Esophagus muscularis mucosa (tissue), 4 donors: ENCODE measurements around the gene PAXIP1. TPM values are rescaled to one million over a fixed set of nuclear protein-coding genes. Genes with fewer than 3 reads are reported as not detected.
A peak's percentile ranks its signal among the peaks of the same experiment; 100 is the strongest.
"Not testable (repeated sequence)": the region's sequence is repeated elsewhere in the genome, so short reads cannot be mapped to it uniquely, and the experiment has no call there.

Experiments used
- DNase-seq: peaks from one replicate; pipeline ENCODE4 v3.0.0-alpha.2; 2017; ENCODE audit errors: extremely low spot score
- H3K27ac ChIP-seq, 4 donors: fragments of 200-600 bp; sonication (generic); replicated peaks in 1 of 4; 1 replicate in 3 of 4; 2 replicates in 1 of 4; pipeline ENCODE4 v1.5.1; 2016 to 2019; ENCODE audit warnings: mild to moderate bottlenecking in 1 of 4
- H3K27me3 ChIP-seq, 4 donors: fragments of 200-600 bp; sonication (generic); one replicate each; pipeline versions ENCODE4 v1.5.1 to v1.6.0; 2016 to 2019
- H3K36me3 ChIP-seq, 4 donors: fragments of 200-600 bp; sonication (generic); one replicate each; pipeline ENCODE4 v1.5.1; 2016 to 2019
- H3K4me1 ChIP-seq, 4 donors: fragments of 200-600 bp; sonication (generic); one replicate each; pipeline ENCODE4 v1.5.1; 2016 to 2019
- H3K4me3 ChIP-seq, 4 donors: fragments of 200-600 bp; sonication (generic); 1 replicate in 2 of 4; 2 replicates in 2 of 4; pipeline ENCODE4 v1.5.1; 2016 to 2019; ENCODE audit warnings: mild to moderate bottlenecking in 4 of 4, moderate library complexity in 1 of 4
- H3K9me3 ChIP-seq, 4 donors: fragments of 200-600 bp; sonication (generic); 1 replicate in 3 of 4; 2 replicates in 1 of 4; pipeline ENCODE4 v1.5.1; 2016 to 2019
- CTCF ChIP-seq, 3 experiments: fragments of 200-600 bp in 2 of 3; fragments of 450-650 bp in 1 of 3; sonication (generic) in 2 of 3; IDR thresholded peaks; one replicate each; pipeline ENCODE4 v1.5.1; 2017 to 2019; ENCODE audit warnings: antibody characterized with exemption in 3 of 3, mild to moderate bottlenecking in 2 of 3, moderate library complexity in 1 of 3
- EP300 ChIP-seq: sonication (generic); formaldehyde crosslinking; IDR thresholded peaks from one replicate; pipeline ENCODE4 v1.6.1; 2017; ENCODE audit warnings: antibody characterized with exemption
- POLR2A ChIP-seq: fragments of 450-650 bp; IDR thresholded peaks from one replicate; pipeline ENCODE4 v1.6.1; 2017; ENCODE audit warnings: antibody characterized with exemption, moderate library complexity, mild to moderate bottlenecking, low read depth
- POLR2AphosphoS5 ChIP-seq, 2 donors: sonication (generic); formaldehyde crosslinking; IDR thresholded peaks; one replicate each; pipeline ENCODE4 v1.6.1; 2017; ENCODE audit warnings: antibody characterized with exemption in 2 of 2
- WGBS: methylation state at CpG from one replicate; pipeline ENCODE4 v1.1.5; 2018; 5-methylcytosine and 5-hydroxymethylcytosine counted together
- intact Hi-C: fragments of 100-400 bp; cut with DNase I; formaldehyde crosslinking; loops from one replicate; pipeline ENCODE4 v1.15.1; 2023
- total RNA-seq, 4 donors: library from RNA; depleted of rRNA; stranded (reverse); fragments of >200 nt; gene quantifications; one replicate each; pipeline versions ENCODE4 v1.1.0 to v1.2.1, GENCODE V29; 2016

PAXIP1 gene
- total RNA-seq, 4 donors from 2014 or later = 7.6 to 12.3 (median 9.5) TPM

- intact Hi-C loops = no loop called here
- H3K36me3 ChIP-seq = peaks cover 23 to 48% (median 38%) of the 10 kb centered on the region in 4 donors
- TF ChIP-seq POLR2A (no peak), EP300 (no peak), CTCF (IDR thresholded peaks at IDR 0.05) (no peak), POLR2AphosphoS5 (IDR thresholded peaks at IDR 0.05) (no peak)
- no peaks in the 10 kb centered on the region for H3K9me3 ChIP-seq
- WGBS = 59% methylated on average over 2 of the region's 2 CpGs
- no peak overlapping the region for H3K4me3 ChIP-seq
- no peak for DNase-seq
- H3K27me3 ChIP-seq = no peaks in the 10 kb centered on the region
- H3K27ac ChIP-seq = no peak overlapping the region
- no peaks in the 10 kb centered on the region for H3K4me1 ChIP-seq
These were observed 60.2 kb downstream of the PAXIP1 start for GRCh38 chr7:154942691-154943090.

GRCh38 chr7:154937837-154938236 is 65.1 kb downstream of the PAXIP1 start:
- no peaks in the 10 kb centered on the region for H3K4me1 ChIP-seq
- no peaks in the 10 kb centered on the region for H3K9me3 ChIP-seq
- H3K36me3 ChIP-seq = peaks cover 0 to 7% (median 2%) of the 10 kb centered on the region in 4 donors
- H3K27me3 ChIP-seq = no peaks in the 10 kb centered on the region
- intact Hi-C loops = no loop called here
- DNase-seq = no peak
- no peak for TF ChIP-seq POLR2AphosphoS5 (IDR thresholded peaks at IDR 0.05)
- TF ChIP-seq EP300 = no peak
- no peak for TF ChIP-seq POLR2A
- TF ChIP-seq CTCF (IDR thresholded peaks at IDR 0.05) = no peak
- no peak overlapping the region for H3K27ac ChIP-seq
- WGBS = 70% methylated on average over 1 of the region's 1 CpG
- no peak overlapping the region for H3K4me3 ChIP-seq

GRCh38 chr7:154934353-154934952 is 68.5 kb downstream of the PAXIP1 start:
- over 99% methylated on average over 4 of the region's 5 CpGs for WGBS
- H3K4me1 ChIP-seq = peaks cover under 1 to 12% (median 10%) of the 10 kb centered on the region in 4 donors
- H3K9me3 ChIP-seq, DNase-seq, intact Hi-C loops, H3K36me3 ChIP-seq, H3K27me3 ChIP-seq, H3K27ac ChIP-seq, H3K4me3 ChIP-seq: not testable (repeated sequence)

GRCh38 chr7:154931906-154932305 is 71.0 kb downstream of the PAXIP1 start:
- no peak for DNase-seq
- Histone ChIP-seq H3K4me3 (no peak overlapping the region), H3K9me3 (no peaks in the 10 kb centered on the region), H3K36me3 (peaks cover 0 to 7% (median 0%) of the 10 kb centered on the region in 4 donors), H3K27ac (no peak overlapping the region), H3K27me3 (no peaks in the 10 kb centered on the region), H3K4me1 (peaks cover 6 to 20% (median 17%) of the 10 kb centered on the region in 4 donors)
- 94% methylated on average over 2 of the region's 2 CpGs for WGBS
- intact Hi-C loops = no loop called here
- no peak for TF ChIP-seq CTCF (IDR thresholded peaks at IDR 0.05)
- no peak for TF ChIP-seq EP300
- TF ChIP-seq POLR2AphosphoS5 (IDR thresholded peaks at IDR 0.05) = no peak
- TF ChIP-seq POLR2A = no peak

GRCh38 chr7:154929006-154929726 is 73.8 kb downstream of the PAXIP1 start:
- 82% methylated on average over 7 of the region's 9 CpGs for WGBS
- Histone ChIP-seq H3K4me1 (peaks cover 6 to 20% (median 17%) of the 10 kb centered on the region in 4 donors), H3K27me3 (no peaks in the 10 kb centered on the region), H3K9me3 (no peaks in the 10 kb centered on the region), H3K27ac (peak overlapping the region; percentile 86 to 91 (median 88)), H3K4me3 (peak overlapping the region; percentile 57 to 68 (median 67)), H3K36me3 (peaks cover 0 to 3% (median 0%) of the 10 kb centered on the region in 4 donors)
- TF ChIP-seq POLR2A (no peak), CTCF (IDR thresholded peaks at IDR 0.05) (no peak), POLR2AphosphoS5 (IDR thresholded peaks at IDR 0.05) (no peak), EP300 (no peak)
- no peak for DNase-seq
- intact Hi-C loops = loop anchor here (2.0 to 10.0 kb wide), 3 partner anchors 72 to 836 kb away; partner anchors contain the start of gene INSIG1
